ENCODE results near the gene ELF2. TPM values are rescaled to one million over a fixed set of nuclear protein-coding genes. Genes with fewer than 3 reads are reported as not detected.
"Not testable (repeated sequence)": the region's sequence is repeated elsewhere in the genome, so short reads cannot be mapped to it uniquely, and the experiment has no call there.

ELF2 gene
- total and polyA plus RNA-seq, 2 experiments from 2014 or later, result 38.2 to 48.8 TPM

DNA sequence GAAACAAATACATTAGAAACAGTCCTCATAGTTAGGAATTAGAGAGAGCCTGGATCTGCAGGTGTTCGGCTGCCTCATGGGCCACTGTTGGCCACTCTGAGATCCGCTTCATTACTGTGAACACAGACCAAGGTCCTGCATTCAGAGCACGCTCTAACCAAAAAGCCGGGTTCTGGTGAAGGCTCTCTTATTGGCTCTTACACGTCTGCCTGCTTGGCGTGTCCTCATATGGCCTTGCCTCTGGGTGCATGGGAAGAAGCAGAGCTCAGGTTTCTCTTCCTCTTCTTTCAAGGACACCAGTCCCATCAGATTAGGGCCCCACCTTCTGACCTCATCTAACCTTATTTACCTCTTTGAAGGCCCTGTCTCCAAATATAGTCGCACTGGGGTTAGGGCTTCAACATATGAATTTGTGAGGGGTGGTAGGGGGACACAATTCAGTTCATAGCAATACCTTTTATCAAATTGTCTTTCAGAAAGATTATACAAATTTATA lies 37.1 kb upstream of the ELF2 start:
- no peak overlapping the region for H3K4me2 ChIP-seq
- H4K20me1 ChIP-seq (replicated peaks; ENCODE audit: insufficient read depth), result no peaks in the 10 kb centered on the region
- ATAC-seq, result peak; percentile 100
- H3K27ac ChIP-seq (ENCODE audit: low read depth), result no peak overlapping the region
- H3K27me3 ChIP-seq (ENCODE audit: insufficient read depth), result no peaks in the 10 kb centered on the region
- DNase-seq (ENCODE audit: low spot score), result peak; percentile 78
- H3F3A ChIP-seq (replicated peaks; ENCODE audit: low read depth), result no peaks in the 10 kb centered on the region
- H3K79me2 ChIP-seq (replicated peaks; ENCODE audit: insufficient read depth), result no peaks in the 10 kb centered on the region
- no peak overlapping the region for H2AFZ ChIP-seq
- Mint-ChIP-seq H3K4me3 (no peak overlapping the region), H3K9me3 (no peaks in the 10 kb centered on the region), H3K27me3 (ENCODE audit: insufficient read depth, low read depth, poor library complexity) (peaks cover 2% of the 10 kb centered on the region), H3K36me3 (ENCODE audit: low read depth) (no peaks in the 10 kb centered on the region), H3K4me1 (peaks cover 7% of the 10 kb centered on the region), H3K27ac (no peak overlapping the region)
- no peaks in the 10 kb centered on the region for H3K4me1 ChIP-seq (ENCODE audit: insufficient read depth)
- H3K9me2 ChIP-seq (ENCODE audit: insufficient read depth), result no peaks in the 10 kb centered on the region
- H3K4me3 ChIP-seq, result no peak overlapping the region
- TF ChIP-seq ZNF331 (CRISPR knock-in tag; IDR thresholded peaks at IDR 0.05; ENCODE audit: low read depth), result no peak
- no peaks in the 10 kb centered on the region for H3K36me3 ChIP-seq (ENCODE audit: insufficient read depth)

- not testable (repeated sequence) for H3K4me1 ChIP-seq (ENCODE audit: insufficient read depth); H4K20me1 ChIP-seq (replicated peaks; ENCODE audit: insufficient read depth); H3K4me3 Mint-ChIP-seq; H3F3A ChIP-seq (replicated peaks; ENCODE audit: low read depth); ATAC-seq; H3K9me2 ChIP-seq (ENCODE audit: insufficient read depth); H2AFZ ChIP-seq; H3K27me3 Mint-ChIP-seq (ENCODE audit: insufficient read depth, low read depth, poor library complexity); H3K4me1 Mint-ChIP-seq; H3K4me2 ChIP-seq; H3K79me2 ChIP-seq (replicated peaks; ENCODE audit: insufficient read depth); DNase-seq (ENCODE audit: low spot score); H3K4me3 ChIP-seq; H3K36me3 Mint-ChIP-seq (ENCODE audit: low read depth); H3K27ac Mint-ChIP-seq; H3K36me3 ChIP-seq (ENCODE audit: insufficient read depth); H3K27me3 ChIP-seq (ENCODE audit: insufficient read depth); H3K9me3 Mint-ChIP-seq; H3K27ac ChIP-seq (ENCODE audit: low read depth)
These were observed 36.6 kb upstream of the ELF2 start for GRCh38 chr4:139213633-139214032.

DNA sequence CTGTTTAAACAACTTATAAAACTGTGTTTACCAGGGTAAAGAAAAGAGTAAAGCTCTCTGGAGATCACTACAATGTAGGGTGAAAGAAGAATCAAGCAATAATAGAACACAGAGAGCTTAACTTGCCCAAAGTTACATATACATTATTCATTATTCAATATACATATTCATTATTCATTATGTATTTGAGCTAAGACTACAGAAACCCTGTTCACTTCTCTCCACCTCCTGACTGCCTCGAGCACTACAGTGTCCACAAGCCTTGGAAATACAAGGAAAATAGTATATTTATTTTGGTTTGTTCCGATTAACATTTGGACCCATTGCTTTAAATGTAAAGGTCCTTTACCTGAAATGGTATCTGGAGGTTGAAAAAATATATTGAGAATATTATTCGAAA lies 35.9 kb upstream of the ELF2 start:
- Histone ChIP-seq H3K36me3 (ENCODE audit: insufficient read depth) (no peaks in the 10 kb centered on the region), H3F3A (replicated peaks; ENCODE audit: low read depth) (no peaks in the 10 kb centered on the region), H3K27ac (ENCODE audit: low read depth) (no peak overlapping the region), H2AFZ (no peak overlapping the region), H3K9me2 (ENCODE audit: insufficient read depth) (no peaks in the 10 kb centered on the region), H3K79me2 (replicated peaks; ENCODE audit: insufficient read depth) (no peaks in the 10 kb centered on the region), H3K4me2 (no peak overlapping the region), H3K4me3 (no peak overlapping the region), H4K20me1 (replicated peaks; ENCODE audit: insufficient read depth) (no peaks in the 10 kb centered on the region), H3K4me1 (ENCODE audit: insufficient read depth) (no peaks in the 10 kb centered on the region), H3K27me3 (ENCODE audit: insufficient read depth) (no peaks in the 10 kb centered on the region)
- Mint-ChIP-seq H3K27me3 (ENCODE audit: insufficient read depth, low read depth, poor library complexity) (peaks cover 2% of the 10 kb centered on the region), H3K36me3 (ENCODE audit: low read depth) (no peaks in the 10 kb centered on the region), H3K27ac (no peak overlapping the region), H3K4me1 (peaks cover 7% of the 10 kb centered on the region), H3K9me3 (no peaks in the 10 kb centered on the region), H3K4me3 (no peak overlapping the region)
- DNase-seq (ENCODE audit: low spot score) (no peak), ATAC-seq (no peak)
- TF ChIP-seq, protein P1, sequence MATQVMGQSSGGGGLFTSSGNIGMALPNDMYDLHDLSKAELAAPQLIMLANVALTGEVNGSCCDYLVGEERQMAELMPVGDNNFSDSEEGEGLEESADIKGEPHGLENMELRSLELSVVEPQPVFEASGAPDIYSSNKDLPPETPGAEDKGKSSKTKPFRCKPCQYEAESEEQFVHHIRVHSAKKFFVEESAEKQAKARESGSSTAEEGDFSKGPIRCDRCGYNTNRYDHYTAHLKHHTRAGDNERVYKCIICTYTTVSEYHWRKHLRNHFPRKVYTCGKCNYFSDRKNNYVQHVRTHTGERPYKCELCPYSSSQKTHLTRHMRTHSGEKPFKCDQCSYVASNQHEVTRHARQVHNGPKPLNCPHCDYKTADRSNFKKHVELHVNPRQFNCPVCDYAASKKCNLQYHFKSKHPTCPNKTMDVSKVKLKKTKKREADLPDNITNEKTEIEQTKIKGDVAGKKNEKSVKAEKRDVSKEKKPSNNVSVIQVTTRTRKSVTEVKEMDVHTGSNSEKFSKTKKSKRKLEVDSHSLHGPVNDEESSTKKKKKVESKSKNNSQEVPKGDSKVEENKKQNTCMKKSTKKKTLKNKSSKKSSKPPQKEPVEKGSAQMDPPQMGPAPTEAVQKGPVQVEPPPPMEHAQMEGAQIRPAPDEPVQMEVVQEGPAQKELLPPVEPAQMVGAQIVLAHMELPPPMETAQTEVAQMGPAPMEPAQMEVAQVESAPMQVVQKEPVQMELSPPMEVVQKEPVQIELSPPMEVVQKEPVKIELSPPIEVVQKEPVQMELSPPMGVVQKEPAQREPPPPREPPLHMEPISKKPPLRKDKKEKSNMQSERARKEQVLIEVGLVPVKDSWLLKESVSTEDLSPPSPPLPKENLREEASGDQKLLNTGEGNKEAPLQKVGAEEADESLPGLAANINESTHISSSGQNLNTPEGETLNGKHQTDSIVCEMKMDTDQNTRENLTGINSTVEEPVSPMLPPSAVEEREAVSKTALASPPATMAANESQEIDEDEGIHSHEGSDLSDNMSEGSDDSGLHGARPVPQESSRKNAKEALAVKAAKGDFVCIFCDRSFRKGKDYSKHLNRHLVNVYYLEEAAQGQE (IDR thresholded peaks at IDR 0.05; ENCODE audit: unreplicated experiment), result no peak
- TF ChIP-seq CTCF (conservative IDR thresholded peaks at IDR 0.05; ENCODE audit: low read depth in 2 of 2), result no peak
- TF ChIP-seq, protein P2, sequence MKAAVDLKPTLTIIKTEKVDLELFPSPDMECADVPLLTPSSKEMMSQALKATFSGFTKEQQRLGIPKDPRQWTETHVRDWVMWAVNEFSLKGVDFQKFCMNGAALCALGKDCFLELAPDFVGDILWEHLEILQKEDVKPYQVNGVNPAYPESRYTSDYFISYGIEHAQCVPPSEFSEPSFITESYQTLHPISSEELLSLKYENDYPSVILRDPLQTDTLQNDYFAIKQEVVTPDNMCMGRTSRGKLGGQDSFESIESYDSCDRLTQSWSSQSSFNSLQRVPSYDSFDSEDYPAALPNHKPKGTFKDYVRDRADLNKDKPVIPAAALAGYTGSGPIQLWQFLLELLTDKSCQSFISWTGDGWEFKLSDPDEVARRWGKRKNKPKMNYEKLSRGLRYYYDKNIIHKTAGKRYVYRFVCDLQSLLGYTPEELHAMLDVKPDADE (IDR thresholded peaks at IDR 0.05), result no peak
- no peak for TF ChIP-seq ZNF331 (CRISPR knock-in tag; IDR thresholded peaks at IDR 0.05; ENCODE audit: low read depth)
